ENCODE results near the gene USF2.

DNA sequence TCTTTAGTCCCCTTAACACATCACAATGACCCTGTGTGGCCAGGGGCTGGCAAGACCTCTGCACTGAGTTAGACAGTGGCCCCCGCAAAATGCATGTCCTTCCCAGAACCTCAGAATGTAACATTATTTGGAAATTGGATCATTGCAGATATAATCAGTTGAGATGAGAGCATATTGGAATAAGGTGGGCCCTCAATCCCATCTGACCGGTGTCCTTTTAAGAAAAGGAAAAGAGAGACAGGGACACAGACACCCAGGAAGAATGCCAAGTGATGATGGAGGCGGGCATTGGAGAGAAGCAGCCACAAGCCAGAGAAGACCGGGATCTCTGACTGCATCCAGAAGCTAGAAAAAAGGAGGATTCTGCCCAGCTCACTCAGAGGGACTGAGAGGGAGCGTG is 42.0 kb upstream of the USF2 start:
- no peak for TF ChIP-seq YY1 (IDR thresholded peaks at IDR 0.05; ENCODE audit: low read depth)
- TF ChIP-seq ZBTB7A (IDR thresholded peaks at IDR 0.05; ENCODE audit: low read depth), result no peak
- TF ChIP-seq EGR1 (IDR thresholded peaks at IDR 0.05), result no peak
- no peak for TF ChIP-seq CREB1 (IDR thresholded peaks at IDR 0.05; ENCODE audit: low read depth)
- no peak for TF ChIP-seq FOXM1 (IDR thresholded peaks at IDR 0.05; ENCODE audit: borderline replicate concordance, low read depth)

Data from Ishikawa (cell line).